ENCODE data around the gene DCC. TPM values are rescaled to one million over a fixed set of nuclear protein-coding genes. Genes with fewer than 3 reads are reported as not detected.

DCC gene
- total and polyA plus RNA-seq, 4 donors = 0.16 to 5.3 (median 2.5) TPM

DNA sequence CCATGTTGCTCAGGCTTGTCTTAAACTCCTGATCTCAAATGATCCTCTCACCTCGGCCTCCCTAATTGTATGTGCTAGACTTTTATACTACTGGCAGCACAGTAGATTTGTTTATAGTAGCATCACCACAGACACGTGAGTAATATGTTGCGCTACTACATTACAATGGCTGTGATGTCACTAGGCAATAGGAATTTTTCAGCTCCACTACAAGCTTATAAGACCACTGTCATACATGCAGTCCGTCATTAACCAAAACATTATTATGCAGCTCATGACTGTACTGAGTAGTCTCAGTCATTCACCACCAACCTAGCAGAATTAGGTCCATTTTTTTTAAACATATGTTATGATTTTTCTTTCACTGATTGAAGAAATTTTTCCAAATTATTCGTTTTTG is 398.9 kb downstream of the DCC start:
- WGBS, 2 donors = 83 to 87% methylated on average over 5 of the region's 5 CpGs
- H3K9me3 ChIP-seq (ENCODE audit: control insufficient read depth in 4 of 4, insufficient read depth in 3 of 4, low read length in 3 of 4) = no peaks in the 10 kb centered on the region
- H3K4me1 ChIP-seq (ENCODE audit: control insufficient read depth in 5 of 5, insufficient read depth in 5 of 5, low read length in 5 of 5) = no peaks in the 10 kb centered on the region
- H3K9ac ChIP-seq (ENCODE audit: insufficient read depth in 1 of 2, low read length in 2 of 2) = no peak overlapping the region
- TF ChIP-seq CTCF (IDR thresholded peaks at IDR 0.05; ENCODE audit: control extremely low read depth, extremely low read depth) = no peak
- no peak overlapping the region for H3K27ac ChIP-seq (ENCODE audit: low read depth in 1 of 2, low read length in 1 of 2)
- DNase-seq = no peak
- H3K27me3 ChIP-seq (ENCODE audit: control insufficient read depth in 3 of 3, insufficient read depth in 3 of 3, low read length in 2 of 3) = no peaks in the 10 kb centered on the region
- no peak overlapping the region for H3K4me3 ChIP-seq
- H3K36me3 ChIP-seq (ENCODE audit: control insufficient read depth in 4 of 4, insufficient read depth in 4 of 4, low read length in 4 of 4) = no peaks in the 10 kb centered on the region
- no peak for ATAC-seq (ENCODE audit: insufficient read depth, low FRiP score)

DNA sequence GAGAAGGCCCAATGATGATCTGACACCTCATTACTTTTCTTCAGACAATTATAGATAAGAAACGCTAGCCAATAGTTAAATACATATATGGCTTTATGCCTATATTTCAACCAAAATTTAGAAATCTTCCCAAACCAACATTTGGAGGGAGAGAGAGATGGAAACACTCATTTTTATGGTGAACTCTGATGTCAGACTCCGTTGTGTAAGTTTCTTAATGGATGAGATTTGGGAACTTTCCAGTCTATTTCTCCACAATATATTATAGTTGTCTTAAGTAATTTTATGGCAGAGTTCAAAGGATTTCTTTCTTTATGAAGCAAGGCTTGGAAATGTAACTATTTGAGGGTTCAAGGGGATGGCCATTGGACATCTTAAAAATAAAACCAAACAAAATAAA is 407.0 kb downstream of the DCC start:
- 66 to 77% methylated on average over 2 of the region's 2 CpGs for WGBS, 2 donors
- H3K27me3 ChIP-seq (ENCODE audit: control insufficient read depth in 3 of 3, insufficient read depth in 3 of 3, low read length in 2 of 3) = no peaks in the 10 kb centered on the region
- no peak overlapping the region for H3K27ac ChIP-seq (ENCODE audit: low read depth in 1 of 2, low read length in 1 of 2)
- no peak overlapping the region for H3K4me3 ChIP-seq
- no peak overlapping the region for H3K9ac ChIP-seq (ENCODE audit: insufficient read depth in 1 of 2, low read length in 2 of 2)
- no peaks in the 10 kb centered on the region for H3K36me3 ChIP-seq (ENCODE audit: control insufficient read depth in 4 of 4, insufficient read depth in 4 of 4, low read length in 4 of 4)
- ATAC-seq (ENCODE audit: insufficient read depth, low FRiP score) (no peak), DNase-seq (peak in 2 of 3 donors; percentile 70 to 87)
- peaks cover 0 to 18% (median 0%) of the 10 kb centered on the region in 5 donors for H3K4me1 ChIP-seq (ENCODE audit: control insufficient read depth in 5 of 5, insufficient read depth in 5 of 5, low read length in 5 of 5)
- no peak for TF ChIP-seq CTCF (IDR thresholded peaks at IDR 0.05; ENCODE audit: control extremely low read depth, extremely low read depth)
- peaks cover 0 to 5% (median 0%) of the 10 kb centered on the region in 4 donors for H3K9me3 ChIP-seq (ENCODE audit: control insufficient read depth in 4 of 4, insufficient read depth in 3 of 4, low read length in 3 of 4)

DNA sequence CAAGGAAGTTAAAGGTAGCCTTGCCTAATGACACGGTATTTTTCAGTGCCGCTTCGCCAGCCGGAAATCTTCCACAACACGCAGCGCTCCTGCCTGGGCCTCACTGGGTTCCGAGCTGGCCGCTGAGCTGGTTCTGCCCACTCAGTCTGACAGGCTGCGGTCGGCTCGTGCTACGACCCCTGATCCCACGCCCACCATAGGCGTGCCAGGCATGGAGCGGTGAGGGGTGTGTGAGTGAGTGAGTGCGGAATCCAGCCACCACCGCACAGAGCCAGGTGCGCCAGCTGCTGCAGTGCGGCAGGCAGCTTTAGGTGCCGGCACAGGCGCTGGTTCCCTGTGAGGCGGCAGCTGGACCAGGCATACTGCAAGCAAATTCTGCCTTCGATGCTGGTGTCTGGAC is 407.9 kb downstream of the DCC start:
- no peak for TF ChIP-seq CTCF (IDR thresholded peaks at IDR 0.05; ENCODE audit: control extremely low read depth, extremely low read depth)
- no peak overlapping the region for H3K4me3 ChIP-seq
- no peaks in the 10 kb centered on the region for H3K27me3 ChIP-seq (ENCODE audit: control insufficient read depth in 3 of 3, insufficient read depth in 3 of 3, low read length in 2 of 3)
- DNase-seq = no peak
- no peaks in the 10 kb centered on the region for H3K36me3 ChIP-seq (ENCODE audit: control insufficient read depth in 4 of 4, insufficient read depth in 4 of 4, low read length in 4 of 4)
- peaks cover 0 to 5% (median 0%) of the 10 kb centered on the region in 4 donors for H3K9me3 ChIP-seq (ENCODE audit: control insufficient read depth in 4 of 4, insufficient read depth in 3 of 4, low read length in 3 of 4)
- 95 to 96% methylated on average over 23 of the region's 23 CpGs for WGBS, 2 donors
- H3K4me1 ChIP-seq (ENCODE audit: control insufficient read depth in 5 of 5, insufficient read depth in 5 of 5, low read length in 5 of 5) = peaks cover 0 to 18% (median 0%) of the 10 kb centered on the region in 5 donors
- H3K9ac ChIP-seq (ENCODE audit: insufficient read depth in 1 of 2, low read length in 2 of 2) = no peak overlapping the region
- ATAC-seq (ENCODE audit: insufficient read depth, low FRiP score) = no peak
- H3K27ac ChIP-seq (ENCODE audit: low read depth in 1 of 2, low read length in 1 of 2) = no peak overlapping the region

DNA sequence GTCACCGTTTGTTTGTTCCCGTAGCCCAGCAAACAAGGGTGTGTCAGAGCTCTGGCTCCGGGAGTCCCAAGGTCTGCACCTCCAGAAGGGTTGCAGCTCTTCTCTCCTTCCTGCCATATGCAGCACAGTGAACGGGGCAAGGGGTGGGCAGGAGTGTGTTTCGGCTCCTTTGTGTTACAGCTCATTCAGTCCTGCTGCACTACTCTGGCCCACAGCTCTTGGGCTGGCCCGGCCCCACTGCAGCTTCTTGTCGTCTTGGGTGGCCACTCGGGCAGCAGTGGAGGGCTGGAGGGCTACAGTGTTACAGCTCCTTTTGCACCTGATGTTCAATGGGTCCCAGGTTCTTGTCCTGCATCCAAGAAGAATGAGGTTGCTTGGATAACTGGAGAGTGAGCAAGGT is 408.3 kb downstream of the DCC start:
- no peaks in the 10 kb centered on the region for H3K36me3 ChIP-seq (ENCODE audit: control insufficient read depth in 4 of 4, insufficient read depth in 4 of 4, low read length in 4 of 4)
- ATAC-seq (ENCODE audit: insufficient read depth, low FRiP score) = no peak
- H3K9ac ChIP-seq (ENCODE audit: insufficient read depth in 1 of 2, low read length in 2 of 2) = no peak overlapping the region
- no peaks in the 10 kb centered on the region for H3K27me3 ChIP-seq (ENCODE audit: control insufficient read depth in 3 of 3, insufficient read depth in 3 of 3, low read length in 2 of 3)
- 86 to 91% methylated on average over 8 of the region's 8 CpGs for WGBS, 2 donors
- no peak overlapping the region for H3K27ac ChIP-seq (ENCODE audit: low read depth in 1 of 2, low read length in 1 of 2)
- no peak for TF ChIP-seq CTCF (IDR thresholded peaks at IDR 0.05; ENCODE audit: control extremely low read depth, extremely low read depth)
- no peak for DNase-seq
- H3K9me3 ChIP-seq (ENCODE audit: control insufficient read depth in 4 of 4, insufficient read depth in 3 of 4, low read length in 3 of 4) = peaks cover 0 to 5% (median 0%) of the 10 kb centered on the region in 4 donors
- H3K4me3 ChIP-seq = no peak overlapping the region
- H3K4me1 ChIP-seq (ENCODE audit: control insufficient read depth in 5 of 5, insufficient read depth in 5 of 5, low read length in 5 of 5) = peaks cover 0 to 18% (median 0%) of the 10 kb centered on the region in 5 donors

Data from lung (tissue), 12 donors.